Measurements from ENCODE around the gene AP5Z1. TPM values are rescaled to one million over a fixed set of nuclear protein-coding genes. Genes with fewer than 3 reads are reported as not detected.

The AP5Z1 gene
- total and polyA plus RNA-seq, 2 experiments from 2014 or later, result 21.1 to 22.6 TPM

DNA sequence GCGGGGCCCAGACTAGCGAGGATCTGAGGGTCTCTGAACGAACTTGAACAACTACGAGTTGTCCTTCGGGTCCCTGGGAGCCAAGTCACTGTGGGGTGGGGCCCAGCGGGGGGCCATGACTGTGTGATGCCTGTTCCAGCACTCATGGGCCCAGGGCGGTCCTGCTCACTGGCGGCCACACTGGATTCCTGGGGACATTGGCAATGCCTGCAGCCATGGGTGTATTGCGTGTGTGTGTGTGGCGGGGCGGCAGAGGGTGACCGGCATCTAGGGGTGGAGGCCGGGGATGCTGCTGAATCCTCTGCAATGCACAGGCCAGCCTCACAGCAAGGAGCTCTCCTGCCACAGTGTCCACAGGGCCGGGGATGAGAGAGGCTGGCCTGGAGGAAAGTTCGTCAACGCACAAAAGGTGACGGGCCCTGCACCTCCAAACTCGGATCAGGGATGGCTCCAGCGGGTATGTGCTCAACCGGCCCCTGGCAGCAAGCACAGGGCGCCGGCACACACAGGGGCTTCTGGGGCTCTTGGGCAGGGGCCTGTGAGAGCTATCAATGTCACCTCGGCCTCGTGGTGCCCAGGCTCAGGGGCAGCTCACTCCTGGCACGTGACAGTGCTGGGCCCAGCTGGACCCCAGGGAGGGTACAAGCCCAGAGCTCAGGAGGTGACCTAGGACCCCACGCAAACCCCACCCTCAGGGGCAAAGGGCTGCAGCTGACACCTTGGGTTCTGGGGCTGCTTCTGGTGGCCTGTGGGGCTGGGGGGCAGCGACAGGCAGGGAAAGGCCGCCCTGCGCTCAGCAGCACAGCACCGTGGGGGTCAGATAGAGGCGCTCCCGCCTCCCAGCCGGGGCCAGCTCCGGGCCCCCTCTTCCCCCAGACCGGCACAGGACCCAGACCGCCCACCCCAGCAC is 58.5 kb downstream of the AP5Z1 start:
- Histone ChIP-seq H3K4me1 (ENCODE audit: low read depth) (no peaks in the 10 kb centered on the region), H3K27ac (no peak overlapping the region), H3K4me3 (no peak overlapping the region), H3K9me3 (ENCODE audit: low read depth) (no peaks in the 10 kb centered on the region), H3K36me3 (no peaks in the 10 kb centered on the region), H3K27me3 (no peaks in the 10 kb centered on the region)
- DNase-seq (ENCODE audit: low read depth in 1 of 2, low spot score in 1 of 2), result no peak
- TF ChIP-seq, protein P1, sequence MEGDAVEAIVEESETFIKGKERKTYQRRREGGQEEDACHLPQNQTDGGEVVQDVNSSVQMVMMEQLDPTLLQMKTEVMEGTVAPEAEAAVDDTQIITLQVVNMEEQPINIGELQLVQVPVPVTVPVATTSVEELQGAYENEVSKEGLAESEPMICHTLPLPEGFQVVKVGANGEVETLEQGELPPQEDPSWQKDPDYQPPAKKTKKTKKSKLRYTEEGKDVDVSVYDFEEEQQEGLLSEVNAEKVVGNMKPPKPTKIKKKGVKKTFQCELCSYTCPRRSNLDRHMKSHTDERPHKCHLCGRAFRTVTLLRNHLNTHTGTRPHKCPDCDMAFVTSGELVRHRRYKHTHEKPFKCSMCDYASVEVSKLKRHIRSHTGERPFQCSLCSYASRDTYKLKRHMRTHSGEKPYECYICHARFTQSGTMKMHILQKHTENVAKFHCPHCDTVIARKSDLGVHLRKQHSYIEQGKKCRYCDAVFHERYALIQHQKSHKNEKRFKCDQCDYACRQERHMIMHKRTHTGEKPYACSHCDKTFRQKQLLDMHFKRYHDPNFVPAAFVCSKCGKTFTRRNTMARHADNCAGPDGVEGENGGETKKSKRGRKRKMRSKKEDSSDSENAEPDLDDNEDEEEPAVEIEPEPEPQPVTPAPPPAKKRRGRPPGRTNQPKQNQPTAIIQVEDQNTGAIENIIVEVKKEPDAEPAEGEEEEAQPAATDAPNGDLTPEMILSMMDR (IDR thresholded peaks at IDR 0.05; ENCODE audit: low read depth, low read length), result no peak

DNA sequence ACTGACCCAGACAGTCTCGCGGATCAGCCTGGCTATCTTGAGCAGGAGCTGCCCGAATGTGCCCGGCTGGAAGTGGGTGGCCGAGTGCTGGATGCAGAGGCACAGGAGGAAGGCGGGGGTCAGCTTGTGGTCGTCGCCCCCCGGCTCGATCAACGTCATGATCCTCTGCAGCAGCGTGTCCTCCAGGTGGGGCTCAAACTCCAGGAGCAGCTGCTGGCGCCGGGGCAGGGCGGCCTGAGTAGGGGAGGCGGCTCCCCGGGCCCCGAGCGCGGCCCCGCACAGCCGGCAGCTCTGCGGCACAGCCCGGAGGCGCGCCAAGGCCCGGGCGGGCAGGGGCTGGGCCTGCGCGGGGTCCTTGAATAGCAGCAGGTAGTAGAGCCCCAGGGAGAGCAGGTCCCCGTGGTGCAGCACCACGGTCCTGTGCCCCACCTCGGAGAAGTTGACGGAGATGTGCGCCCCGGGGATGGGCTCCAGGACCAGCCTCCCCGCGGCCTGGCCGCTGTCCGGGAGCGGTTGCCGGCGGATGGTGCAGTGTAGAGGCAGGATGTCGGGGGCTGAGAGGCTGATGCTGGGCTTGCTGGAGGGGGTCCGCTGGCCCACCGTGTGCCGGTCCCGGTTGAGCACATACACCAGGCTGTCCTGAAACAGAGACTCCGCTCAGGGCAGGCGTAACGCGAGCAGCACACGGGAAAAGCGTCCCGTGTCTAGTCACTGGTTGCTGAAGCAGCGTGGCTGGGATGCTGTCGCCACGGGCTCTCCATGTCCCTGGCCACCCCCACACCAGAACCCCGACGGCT is 59.4 kb downstream of the AP5Z1 start:
- Histone ChIP-seq H3K4me1 (ENCODE audit: low read depth) (no peaks in the 10 kb centered on the region), H3K27me3 (no peaks in the 10 kb centered on the region), H3K9me3 (ENCODE audit: low read depth) (no peaks in the 10 kb centered on the region), H3K36me3 (no peaks in the 10 kb centered on the region), H3K4me3 (no peak overlapping the region), H3K27ac (no peak overlapping the region)
- TF ChIP-seq, protein P1 (IDR thresholded peaks at IDR 0.05; ENCODE audit: low read depth, low read length), result no peak
- no peak for DNase-seq (ENCODE audit: low read depth in 1 of 2, low spot score in 1 of 2)

DNA sequence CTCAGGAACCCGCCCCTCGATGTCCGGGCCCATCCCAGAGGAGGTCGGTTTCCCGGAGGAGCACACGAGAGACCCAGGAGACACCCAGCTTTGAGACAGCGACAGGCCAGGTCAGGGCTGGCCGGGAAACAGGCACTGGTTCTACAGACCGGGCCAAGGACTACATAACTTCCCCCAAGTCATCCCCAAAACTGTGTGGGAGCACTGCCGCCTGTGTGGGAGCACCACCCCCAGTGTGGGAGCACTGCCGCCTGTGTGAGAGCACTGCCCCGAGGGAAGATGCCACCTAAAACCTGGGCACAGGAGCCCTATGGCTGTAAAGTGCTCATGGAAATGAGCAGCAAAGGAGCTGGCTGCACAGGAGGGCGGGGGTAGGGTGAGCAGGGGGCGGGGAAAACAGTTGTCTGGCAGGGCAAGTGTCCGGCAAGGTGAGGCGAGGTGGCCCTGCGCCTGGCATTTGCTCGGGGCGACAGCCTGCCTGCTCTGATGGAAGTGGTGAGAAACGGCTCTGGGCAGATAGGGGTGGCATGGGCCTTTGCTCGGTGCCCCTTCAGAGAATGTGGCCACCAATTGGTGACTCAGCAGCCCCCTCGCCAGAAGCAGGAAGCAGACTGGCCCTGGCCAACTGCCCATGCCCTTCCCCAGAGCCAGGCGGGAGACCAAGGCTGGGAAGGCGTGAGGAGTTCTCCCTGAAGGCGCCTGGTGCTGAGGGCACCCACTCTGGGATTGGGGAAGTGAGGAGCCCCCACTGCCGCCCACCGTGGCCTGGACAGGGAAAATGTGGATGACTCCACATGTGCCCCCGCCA is 60.2 kb downstream of the AP5Z1 start:
- Histone ChIP-seq H3K36me3 (no peaks in the 10 kb centered on the region), H3K27me3 (no peaks in the 10 kb centered on the region), H3K4me1 (ENCODE audit: low read depth) (no peaks in the 10 kb centered on the region), H3K4me3 (no peak overlapping the region), H3K27ac (no peak overlapping the region), H3K9me3 (ENCODE audit: low read depth) (no peaks in the 10 kb centered on the region)
- DNase-seq (ENCODE audit: low read depth in 1 of 2, low spot score in 1 of 2), result no peak
- TF ChIP-seq, protein P1 (IDR thresholded peaks at IDR 0.05; ENCODE audit: low read depth, low read length), result no peak

DNA sequence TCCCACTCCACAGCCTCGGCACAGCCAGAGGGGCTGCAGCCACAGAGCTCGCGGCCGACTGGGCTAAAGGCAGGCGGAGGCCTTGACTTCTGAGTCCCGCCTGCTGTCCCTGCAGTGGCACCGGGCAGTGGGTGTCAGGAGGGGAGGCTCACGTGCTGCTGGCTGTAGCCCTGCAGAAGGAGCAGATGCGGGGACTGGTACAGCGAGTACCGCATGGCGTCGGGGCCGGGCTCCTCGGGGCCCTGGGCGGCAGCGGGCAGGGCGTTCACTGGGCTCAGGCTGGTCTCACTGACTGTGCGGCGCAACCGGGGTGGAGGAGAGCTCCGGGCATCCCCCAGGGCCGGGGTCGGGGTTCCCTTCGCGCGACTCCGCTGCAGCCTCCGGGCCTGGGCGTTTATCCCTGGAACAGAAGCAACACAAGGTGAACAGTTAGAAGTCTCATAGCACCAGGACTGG is 60.8 kb downstream of the AP5Z1 start:
- Histone ChIP-seq H3K9me3 (ENCODE audit: low read depth) (no peaks in the 10 kb centered on the region), H3K27me3 (no peaks in the 10 kb centered on the region), H3K4me3 (no peak overlapping the region), H3K27ac (no peak overlapping the region), H3K36me3 (no peaks in the 10 kb centered on the region), H3K4me1 (ENCODE audit: low read depth) (no peaks in the 10 kb centered on the region)
- TF ChIP-seq, protein P1 (IDR thresholded peaks at IDR 0.05; ENCODE audit: low read depth, low read length), result no peak
- no peak for DNase-seq (ENCODE audit: low read depth in 1 of 2, low spot score in 1 of 2)
